MCF 10A (cell line): Measurements from ENCODE around the gene PHKG2. TPM values are rescaled to one million over a fixed set of nuclear protein-coding genes. Genes with fewer than 3 reads are reported as not detected.

Experiments used
- Bru-seq: library from RNA; stranded (reverse); fragments of 400-500 nt; gene quantifications from one replicate; lab custom pipeline; 2021; lab: Mats Ljungman, UMichigan
- BruChase-seq, 2 experiments: library from RNA; stranded (reverse); fragments of 400-500 nt; gene quantifications; one replicate each; lab custom pipeline; 2021; lab: Mats Ljungman, UMichigan
- BruUV-seq: library from RNA; stranded (reverse); fragments of 400-500 nt; replicated peaks from 2 replicates; lab custom pipeline; 2021; lab: Mats Ljungman, UMichigan
- CTCF ChIA-PET: fragments of 300-600 bp; sonication (Branson Sonifier 250); formaldehyde crosslinking; extraction: SDS; loops from one replicate; lab custom pipeline; 2021; ENCODE audit warnings: antibody characterized with exemption, inconsistent platforms; lab: Yijun Ruan, JAX
- POLR2A ChIA-PET: fragments of 300-600, 350-650 bp; sonication (Branson Sonifier 250); formaldehyde crosslinking; extraction: SDS; loops from one replicate; lab custom pipeline; 2020; ENCODE audit warnings: antibody characterized with exemption, inconsistent platforms; lab: Yijun Ruan, JAX
- DNase-seq: peaks from one replicate; pipeline ENCODE4 v3.0.0-alpha.2; 2018; ENCODE audit not compliant: unreplicated experiment
- H3K27ac Mint-ChIP-seq: one replicate; pipeline ENCODE4 v1.8.0; 2022; ENCODE audit warnings: mild to moderate bottlenecking, low read depth, mixed read lengths; ENCODE audit not compliant: unreplicated experiment
- H3K27me3 Mint-ChIP-seq: one replicate; pipeline ENCODE4 v1.8.0; 2022; ENCODE audit warnings: mixed read lengths; ENCODE audit not compliant: insufficient read depth, unreplicated experiment
- H3K36me3 Mint-ChIP-seq: one replicate; pipeline ENCODE4 v1.8.0; 2022; ENCODE audit warnings: mild to moderate bottlenecking, moderate library complexity, mixed read lengths; ENCODE audit not compliant: insufficient read depth, unreplicated experiment
- H3K4me1 Mint-ChIP-seq: one replicate; pipeline ENCODE4 v1.8.0; 2022; ENCODE audit warnings: mixed read lengths; ENCODE audit not compliant: insufficient read depth, unreplicated experiment
- H3K4me3 Mint-ChIP-seq: one replicate; pipeline ENCODE4 v1.8.0; 2022; ENCODE audit warnings: mild to moderate bottlenecking, moderate library complexity, mixed read lengths; ENCODE audit not compliant: unreplicated experiment
- H3K9me3 Mint-ChIP-seq: one replicate; pipeline ENCODE4 v1.8.0; 2022; ENCODE audit warnings: mixed read lengths; ENCODE audit not compliant: unreplicated experiment
- intact Hi-C: fragments of 100-400 bp; cut with micrococcal nuclease; formaldehyde crosslinking; loops from 2 replicates; pipeline ENCODE4 v1.14.1; 2022
- long read RNA-seq: library from polyadenylated mRNA; stranded (forward); transcript quantifications from one replicate; pipeline ENCODE4 v2.0.0, GENCODE V29; 2022
- total RNA-seq: library from RNA; stranded (reverse); gene quantifications from 2 replicates; pipeline ENCODE4 v1.2.3, GENCODE V29; 2022
- TF ChIP-seq, protein P1 (sequence below): fragments of 200-600 bp; IDR thresholded peaks from one replicate; pipeline ENCODE4 v1.8.0; 2022; ENCODE audit warnings: antibody characterized with exemption, mild to moderate bottlenecking; ENCODE audit not compliant: unreplicated experiment

Gene PHKG2, protein sequence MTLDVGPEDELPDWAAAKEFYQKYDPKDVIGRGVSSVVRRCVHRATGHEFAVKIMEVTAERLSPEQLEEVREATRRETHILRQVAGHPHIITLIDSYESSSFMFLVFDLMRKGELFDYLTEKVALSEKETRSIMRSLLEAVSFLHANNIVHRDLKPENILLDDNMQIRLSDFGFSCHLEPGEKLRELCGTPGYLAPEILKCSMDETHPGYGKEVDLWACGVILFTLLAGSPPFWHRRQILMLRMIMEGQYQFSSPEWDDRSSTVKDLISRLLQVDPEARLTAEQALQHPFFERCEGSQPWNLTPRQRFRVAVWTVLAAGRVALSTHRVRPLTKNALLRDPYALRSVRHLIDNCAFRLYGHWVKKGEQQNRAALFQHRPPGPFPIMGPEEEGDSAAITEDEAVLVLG
- total RNA-seq = 28.0 and 28.4 TPM in 2 replicates
- Bru-seq, nascent RNA = percentile 66 among the genes with signal in this experiment
- BruChase-seq, experiment 1, labeled RNA remaining after a 6-hour chase = percentile 81 among the genes with signal in this experiment
- percentile 82 among the genes with signal in this experiment for BruChase-seq, experiment 2, labeled RNA remaining after a 2-hour chase
- long read RNA-seq, full-length matches to known transcripts = 23 of 55 reads
- long read RNA-seq, partial matches to known transcripts = 4 of 55 reads
- long read RNA-seq, other reads (novel, unspliced or antisense) = 28 of 55 reads

DNA sequence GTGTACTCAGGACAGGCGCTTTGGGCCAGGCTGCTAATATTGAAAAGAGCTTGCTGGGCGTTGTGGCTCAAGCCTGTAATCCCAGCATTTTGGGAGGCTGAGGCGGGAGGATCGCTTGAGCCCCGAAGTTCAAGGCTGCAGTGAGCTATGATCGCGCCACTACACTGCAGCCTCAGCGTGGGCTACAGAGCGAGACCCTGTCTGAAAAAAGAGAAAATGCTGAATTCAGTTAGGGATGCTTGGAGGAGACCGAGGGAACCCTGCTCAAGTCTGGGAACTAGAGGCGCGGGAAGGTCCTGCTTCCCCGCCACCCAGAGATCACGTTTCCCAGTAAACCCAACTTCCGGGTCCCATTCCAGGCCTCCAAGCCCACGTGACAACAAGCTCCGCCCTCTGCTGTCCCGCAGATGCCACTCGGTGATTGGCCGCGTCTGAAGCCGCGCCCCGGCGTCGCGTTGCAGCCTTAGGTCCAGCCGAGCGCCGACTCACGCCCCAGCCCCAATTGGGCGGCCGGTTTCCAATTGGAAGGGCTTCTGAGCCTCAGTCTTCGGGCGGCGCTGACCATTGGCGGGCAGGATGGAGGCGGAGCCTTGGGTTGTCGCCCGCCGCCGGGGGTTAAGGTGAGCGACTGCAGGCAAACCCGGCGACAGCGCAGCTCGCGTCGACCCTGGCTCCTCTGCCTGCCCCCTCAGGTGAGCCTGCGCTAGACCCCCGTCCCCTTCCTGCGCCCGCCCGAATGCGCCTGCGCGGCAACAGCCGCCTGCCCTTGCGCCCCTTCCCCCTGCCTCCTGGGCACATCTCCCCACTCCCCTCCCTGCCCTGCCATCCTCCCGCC is at the start of gene PHKG2:
Gene PHKG2, plus strand, starts transcription at position 627 of the 835 bp plus-strand sequence. CDS start 396 bp downstream, outside the sequence.
- intact Hi-C loops = no loop called here
- TF ChIP-seq, protein P1, sequence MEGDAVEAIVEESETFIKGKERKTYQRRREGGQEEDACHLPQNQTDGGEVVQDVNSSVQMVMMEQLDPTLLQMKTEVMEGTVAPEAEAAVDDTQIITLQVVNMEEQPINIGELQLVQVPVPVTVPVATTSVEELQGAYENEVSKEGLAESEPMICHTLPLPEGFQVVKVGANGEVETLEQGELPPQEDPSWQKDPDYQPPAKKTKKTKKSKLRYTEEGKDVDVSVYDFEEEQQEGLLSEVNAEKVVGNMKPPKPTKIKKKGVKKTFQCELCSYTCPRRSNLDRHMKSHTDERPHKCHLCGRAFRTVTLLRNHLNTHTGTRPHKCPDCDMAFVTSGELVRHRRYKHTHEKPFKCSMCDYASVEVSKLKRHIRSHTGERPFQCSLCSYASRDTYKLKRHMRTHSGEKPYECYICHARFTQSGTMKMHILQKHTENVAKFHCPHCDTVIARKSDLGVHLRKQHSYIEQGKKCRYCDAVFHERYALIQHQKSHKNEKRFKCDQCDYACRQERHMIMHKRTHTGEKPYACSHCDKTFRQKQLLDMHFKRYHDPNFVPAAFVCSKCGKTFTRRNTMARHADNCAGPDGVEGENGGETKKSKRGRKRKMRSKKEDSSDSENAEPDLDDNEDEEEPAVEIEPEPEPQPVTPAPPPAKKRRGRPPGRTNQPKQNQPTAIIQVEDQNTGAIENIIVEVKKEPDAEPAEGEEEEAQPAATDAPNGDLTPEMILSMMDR = no peak
- DNase-seq = peak; percentile 99
- H3K4me1 Mint-ChIP-seq = peaks cover 30% of the 10 kb centered on the region
- H3K9me3 Mint-ChIP-seq = no peaks in the 10 kb centered on the region
- POLR2A ChIA-PET = interaction anchor here (0.6 to 5.1 kb wide), 35 partner anchors 10 to 822 kb away, joined by 3 to 55 read pairs (median 4); partner anchors contain the start of genes ALDOA, FBRS, KCTD13 and RNF40
- CTCF ChIA-PET = interaction anchor here (0.5 to 1.4 kb wide), 5 partner anchors 26 to 1074 kb away, joined by 3 to 5 read pairs (median 4); no protein-coding TSS in a partner anchor
- H3K4me3 Mint-ChIP-seq = peak within 1 kb of the TSS; percentile 87
- BruUV-seq = no TSS peak
- H3K36me3 Mint-ChIP-seq = peaks cover 74% of the 10 kb centered on the region
- H3K27ac Mint-ChIP-seq = peak within 1 kb of the TSS; percentile 86
- H3K27me3 Mint-ChIP-seq = no peaks in the 10 kb centered on the region

DNA sequence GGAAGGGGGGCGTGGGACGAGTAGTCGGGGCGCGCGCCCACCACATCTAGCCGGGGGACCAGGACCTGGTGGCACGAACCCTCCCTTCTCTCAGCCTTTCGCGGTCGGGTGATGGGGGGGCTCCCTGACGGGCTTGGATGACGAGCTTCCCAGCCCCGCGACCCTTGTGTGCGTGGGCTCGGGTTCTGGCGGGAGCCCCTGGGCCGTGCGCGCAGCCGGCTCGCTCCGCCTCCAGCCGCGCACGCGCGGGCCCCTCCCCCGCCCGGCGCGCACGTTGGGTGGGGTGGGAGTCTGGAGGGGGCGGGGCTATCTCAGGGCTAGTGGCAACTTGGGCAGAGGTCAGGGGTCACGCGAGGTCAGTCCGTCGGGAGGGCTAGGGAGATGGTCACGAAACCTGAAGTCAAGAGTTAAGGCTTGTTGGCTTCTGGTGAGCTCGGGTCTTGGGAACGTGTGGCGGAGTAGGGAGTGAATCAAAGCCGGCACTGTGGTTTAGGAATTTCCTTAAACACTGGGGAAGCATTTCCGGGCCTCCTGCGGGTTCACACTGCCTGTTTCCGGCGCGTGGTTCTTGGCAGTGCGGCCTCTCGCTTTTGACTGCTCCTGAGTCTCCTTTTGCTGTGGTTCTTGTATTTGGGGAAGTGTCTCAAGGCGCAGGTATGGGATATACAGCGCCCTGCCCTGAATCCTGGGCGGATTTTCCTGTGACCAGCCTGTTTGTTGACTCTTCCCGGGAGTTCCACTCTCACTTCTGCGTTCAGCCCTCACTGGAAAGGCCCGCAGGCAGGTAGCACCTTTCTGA is 49.2 kb upstream of the PHKG2 start, which contains the start of gene SRCAP:
Gene SRCAP, plus strand, starts transcription at position 356 of the 799 bp plus-strand sequence. CDS start 1,654 bp downstream, outside the sequence.
- DNase-seq = peak; percentile 83
- Mint-ChIP-seq H3K27ac (peak within 1 kb of the TSS; percentile 100), H3K27me3 (no peaks in the 10 kb centered on the region), H3K36me3 (peaks cover 59% of the 10 kb centered on the region), H3K9me3 (no peaks in the 10 kb centered on the region), H3K4me1 (peaks cover 8% of the 10 kb centered on the region), H3K4me3 (peak within 1 kb of the TSS; percentile 86)
- CTCF ChIA-PET = no interaction called here
- TSS peak; percentile 41 for BruUV-seq
- POLR2A ChIA-PET = interaction anchor here (0.6 to 2.9 kb wide), 16 partner anchors 13 to 343 kb away, joined by 3 to 24 read pairs (median 3); partner anchors contain the start of genes FBRS, PHKG2 and PRR14
- intact Hi-C loops = loop anchor here (1.0 to 5.0 kb wide), 4 partner anchors 14 to 198 kb away; partner anchors contain the start of genes CTF1 and FBRS
- TF ChIP-seq, protein P1 = no peak

DNA sequence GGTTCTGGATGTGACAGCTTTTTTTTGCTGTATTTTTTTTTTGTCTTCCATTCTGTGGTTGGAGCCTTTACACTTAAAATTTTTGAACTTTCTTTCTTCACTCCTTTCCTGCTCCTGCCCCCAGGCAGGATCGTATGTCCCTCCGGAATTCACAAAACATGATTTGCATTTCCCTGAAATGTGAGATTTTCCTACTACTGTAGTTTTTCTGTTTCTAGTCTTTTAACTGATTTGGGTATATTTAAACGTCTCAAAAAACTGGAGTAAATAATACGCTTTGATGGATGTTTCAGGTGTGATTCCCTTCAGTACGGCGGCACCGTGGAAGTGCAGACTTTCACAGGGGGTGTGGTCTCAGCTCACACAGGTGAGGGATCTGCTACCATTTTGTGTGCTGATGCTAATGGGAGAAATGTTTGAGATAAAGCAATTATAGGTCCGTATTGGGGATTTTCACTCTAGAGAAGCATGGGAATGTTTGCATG is 48.6 kb upstream of the PHKG2 start:
- TF ChIP-seq, protein P1 = no peak
- POLR2A ChIA-PET = interaction anchor here (0.6 to 2.9 kb wide), 12 partner anchors 12 to 255 kb away, joined by 3 to 24 read pairs (median 4); partner anchors contain the start of genes FBRS, PHKG2 and PRR14
- peak overlapping the region; percentile 86 for H3K4me3 Mint-ChIP-seq
- H3K9me3 Mint-ChIP-seq = no peaks in the 10 kb centered on the region
- H3K4me1 Mint-ChIP-seq = peaks cover 8% of the 10 kb centered on the region
- BruUV-seq = no TSS peak
- intact Hi-C loops = loop anchor here (1.0 to 5.0 kb wide), 3 partner anchors 14 to 198 kb away; partner anchors contain the start of gene CTF1
- peak overlapping the region; percentile 100 for H3K27ac Mint-ChIP-seq
- CTCF ChIA-PET = no interaction called here
- no peak for DNase-seq
- no peaks in the 10 kb centered on the region for H3K27me3 Mint-ChIP-seq
- peaks cover 65% of the 10 kb centered on the region for H3K36me3 Mint-ChIP-seq
